ENCODE data around the gene ARHGEF25. TPM values are rescaled to one million over a fixed set of nuclear protein-coding genes. Genes with fewer than 3 reads are reported as not detected.
"Not testable (repeated sequence)": the region's sequence is repeated elsewhere in the genome, so short reads cannot be mapped to it uniquely, and the experiment has no call there.

ARHGEF25 gene
- total RNA-seq, 1 experiment from 2014 or later: 13.2 TPM

- no peak for DNase-seq (ENCODE audit: low read depth)
These were observed 26.1 kb upstream of the ARHGEF25 start for GRCh38 chr12:57585156-57585555.

- no peak for DNase-seq (ENCODE audit: low read depth)
These were observed 25.1 kb upstream of the ARHGEF25 start for GRCh38 chr12:57586128-57586527.

- no peak for DNase-seq (ENCODE audit: low read depth)
These were observed 24.3 kb upstream of the ARHGEF25 start for GRCh38 chr12:57586832-57587429.

- DNase-seq (ENCODE audit: low read depth): not testable (repeated sequence)
These were observed 22.2 kb upstream of the ARHGEF25 start for GRCh38 chr12:57588951-57589610.

GRCh38 chr12:57590479-57590863 lies 20.8 kb upstream of the ARHGEF25 start:
- DNase-seq (ENCODE audit: low read depth): no peak

GRCh38 chr12:57590864-57591781 lies 20.1 kb upstream of the ARHGEF25 start, which contains the start of gene PIP4K2C:
TSS of gene PIP4K2C (plus strand) at chr12:57591192. CDS start at chr12:57591290, 98 bp downstream.
- DNase-seq (ENCODE audit: low read depth): peak; percentile 74

GRCh38 chr12:57591782-57592325 lies 19.4 kb upstream of the ARHGEF25 start:
- no peak for DNase-seq (ENCODE audit: low read depth)

GRCh38 chr12:57592551-57593165 lies 18.6 kb upstream of the ARHGEF25 start:
- DNase-seq (ENCODE audit: low read depth): peak; percentile 8

- no peak for DNase-seq (ENCODE audit: low read depth)
These were observed 18.0 kb upstream of the ARHGEF25 start for GRCh38 chr12:57593187-57593586.

GRCh38 chr12:57600395-57600794 lies 10.8 kb upstream of the ARHGEF25 start:
- DNase-seq (ENCODE audit: low read depth): no peak

GRCh38 chr12:57602544-57602943 lies 8.7 kb upstream of the ARHGEF25 start:
- DNase-seq (ENCODE audit: low read depth): no peak

GRCh38 chr12:57603324-57603723 lies 7.9 kb upstream of the ARHGEF25 start:
- no peak for DNase-seq (ENCODE audit: low read depth)

- DNase-seq (ENCODE audit: low read depth): peak; percentile 78
These were observed 7.3 kb upstream of the ARHGEF25 start for GRCh38 chr12:57603815-57604453.

GRCh38 chr12:57604454-57604991 lies 6.7 kb upstream of the ARHGEF25 start, which contains the start of gene DTX3:
TSS of gene DTX3 (plus strand) at chr12:57604824. CDS start at chr12:57606518, 1,694 bp downstream.
- DNase-seq (ENCODE audit: low read depth): peak; percentile 46

- peak; percentile 19 for DNase-seq (ENCODE audit: low read depth)
These were observed 6.0 kb upstream of the ARHGEF25 start for GRCh38 chr12:57604992-57605810.

- DNase-seq (ENCODE audit: low read depth): no peak
These were observed 5.4 kb upstream of the ARHGEF25 start for GRCh38 chr12:57605811-57606311.

GRCh38 chr12:57606399-57606798 lies 4.8 kb upstream of the ARHGEF25 start:
- DNase-seq (ENCODE audit: low read depth): no peak

- no peak for DNase-seq (ENCODE audit: low read depth)
These were observed 4.4 kb upstream of the ARHGEF25 start for GRCh38 chr12:57606821-57607220.

- no peak for DNase-seq (ENCODE audit: low read depth)
These were observed 3.1 kb upstream of the ARHGEF25 start for GRCh38 chr12:57607958-57608663.

All from M059J (cell line).